GM12878 (cell line): ENCODE results near the gene TSGA10. TPM values are rescaled to one million over a fixed set of nuclear protein-coding genes. Genes with fewer than 3 reads are reported as not detected.

Experiments used
- ATAC-seq: fragments of 200-7000 bp; cut with Tn5 transposase; 3 replicates; pipeline ENCODE4 v1.9.1; 2020; ENCODE audit warnings: mild to moderate bottlenecking, moderate library complexity
- BruUV-seq: library from RNA; stranded (reverse); fragments of 400-500 nt; replicated peaks from 2 replicates; lab custom pipeline; 2021; lab: Mats Ljungman, UMichigan
- CTCF ChIA-PET: fragments of 300-600 bp; sonication (Branson Sonifier 250); formaldehyde crosslinking; extraction: SDS; loops from one replicate; lab custom pipeline; 2021; ENCODE audit warnings: inconsistent platforms; lab: Yijun Ruan, JAX
- POLR2A ChIA-PET: fragments of 350-600 bp; formaldehyde crosslinking; extraction: SDS; loops from one replicate; lab custom pipeline; 2021; ENCODE audit warnings: inconsistent platforms; lab: Charles Lee
- RAD21 ChIA-PET: fragments of 300-600 bp; sonication (Branson Sonifier 250); formaldehyde crosslinking; loops from one replicate; lab custom pipeline; 2023; ENCODE audit warnings: antibody characterized with exemption; ENCODE audit not compliant: unreplicated experiment; lab: Charles Lee
- SMC1A ChIA-PET: fragments of 300-600 bp; sonication (Branson Sonifier 250); formaldehyde crosslinking; loops from one replicate; lab custom pipeline; 2023; ENCODE audit not compliant: unreplicated experiment, uncharacterized antibody; lab: Charles Lee
- DNase-seq: peaks from one replicate; pipeline ENCODE4 v3.0.0-alpha.2; 2011; ENCODE audit warnings: low read depth, low spot score
- FAIRE-seq: peaks from 3 replicates; lab custom pipeline; 2011; peaks lifted over from hg19 to GRCh38; lab: Jason Lieb, UNC
- H2AFZ ChIP-seq: 2 replicates; pipeline ENCODE4 v1.6.0; 2011; ENCODE audit warnings: low read depth, low read length, control low read depth; ENCODE audit not compliant: control insufficient read depth
- H3K27ac ChIP-seq: 2 replicates; pipeline ENCODE4 v1.5.1; 2011; ENCODE audit warnings: control low read depth; ENCODE audit not compliant: control insufficient read depth, insufficient read depth
- H3K27me3 ChIP-seq, 2 experiments: replicated peaks in 1 of 2; 2 replicates each; pipeline versions ENCODE4 v1.6.0 to v1.6.1; 2011; ENCODE audit warnings: low read length in 1 of 2; ENCODE audit not compliant: control insufficient read depth in 2 of 2, insufficient read depth in 2 of 2
- H3K36me3 ChIP-seq, 2 experiments: 2 replicates each; pipeline ENCODE4 v1.5.1; 2011; ENCODE audit warnings: low read length in 1 of 2; ENCODE audit not compliant: control insufficient read depth in 2 of 2, insufficient read depth in 2 of 2
- H3K4me1 ChIP-seq: 2 replicates; pipeline ENCODE4 v1.6.1; 2011; ENCODE audit warnings: mild to moderate bottlenecking, low read length, moderate library complexity, mixed read lengths; ENCODE audit not compliant: control insufficient read depth, insufficient read depth
- H3K4me2 ChIP-seq: 2 replicates; pipeline ENCODE4 v1.6.0; 2011; ENCODE audit warnings: control low read depth; ENCODE audit not compliant: control insufficient read depth, insufficient read depth
- H3K4me3 ChIP-seq: fragments of 200-600 bp; sonication (generic); 2 replicates; pipeline ENCODE4 v1.5.1; 2016
- H3K79me2 ChIP-seq: 2 replicates; pipeline ENCODE4 v1.6.0; 2011; ENCODE audit warnings: low read length; ENCODE audit not compliant: control insufficient read depth, insufficient read depth
- H3K9ac ChIP-seq: 2 replicates; pipeline ENCODE4 v1.8.0; 2011; ENCODE audit warnings: low read length, control low read depth, mixed read lengths; ENCODE audit not compliant: control insufficient read depth, insufficient read depth
- H3K9me3 ChIP-seq: replicated peaks from 3 replicates; pipeline ENCODE4 v1.5.1; 2011; ENCODE audit warnings: mild to moderate bottlenecking, low read length; ENCODE audit not compliant: control insufficient read depth, insufficient read depth
- H4K20me1 ChIP-seq: 2 replicates; pipeline ENCODE4 v1.6.0; 2011; ENCODE audit not compliant: control insufficient read depth, insufficient read depth
- ATF3 ChIP-seq: IDR thresholded peaks from 2 replicates; pipeline ENCODE4 v1.6.1; 2011; ENCODE audit warnings: low read depth, mild to moderate bottlenecking, low read length, moderate library complexity, borderline replicate concordance; ENCODE audit errors: extremely low read depth
- BRCA1 ChIP-seq: IDR thresholded peaks from 2 replicates; pipeline ENCODE4 v1.6.1; 2011; ENCODE audit warnings: low read depth, low read length, improper control_type of control experiment
- CHD1 ChIP-seq: IDR thresholded peaks from 2 replicates; pipeline ENCODE4 v1.6.1; 2012; ENCODE audit warnings: low read depth, low read length, improper control_type of control experiment
- HCFC1 ChIP-seq: fragments of 150-350 bp; IDR thresholded peaks from 2 replicates; pipeline ENCODE4 v1.6.1; 2014; ENCODE audit warnings: low read length
- KDM1A ChIP-seq: fragments of 200-600 bp; sonication (generic); IDR thresholded peaks from 2 replicates; pipeline ENCODE4 v1.6.1; 2016; ENCODE audit warnings: borderline replicate concordance
- PRDM15 ChIP-seq: fragments of 450-650 bp; formaldehyde crosslinking; IDR thresholded peaks from 2 replicates; pipeline ENCODE4 v1.4.0; 2020; ENCODE audit warnings: mild to moderate bottlenecking, moderate library complexity
- SMAD5 ChIP-seq: IDR thresholded peaks from 2 replicates; pipeline ENCODE4 v1.6.1; 2016; ENCODE audit warnings: antibody characterized with exemption, low read depth
- ZNF274 ChIP-seq: IDR thresholded peaks from one replicate; pipeline ENCODE4 v1.8.0; 2011; ENCODE audit not compliant: insufficient read length, insufficient read depth
- WGBS: methylation state at CpG from one replicate; pipeline ENCODE4 v1.1.6; 2016; ENCODE audit warnings: low lambda C conversion rate; ENCODE audit not compliant: insufficient replicate concordance, insufficient coverage; ENCODE audit errors: missing lambda C conversion rate; 5-methylcytosine and 5-hydroxymethylcytosine counted together
- in situ Hi-C: fragments of 300-500 bp; cut with MboI; formaldehyde crosslinking; loops from 9 replicates; pipeline ENCODE4 v1.14.3; 2018; ENCODE audit warnings: mixed read lengths
- intact Hi-C: fragments of 100-400 bp; cut with micrococcal nuclease; formaldehyde crosslinking; loops from one replicate; pipeline ENCODE4 v1.14.2; 2022; ENCODE audit not compliant: unreplicated experiment
- polyA plus RNA-seq, 11 experiments: library from polyadenylated mRNA; depleted of rRNA in 4 of 11; unstranded in 6 of 11; stranded (reverse) in 5 of 11; fragments of >200 nt; fragmentation: Nextera tagmentation in 4 of 11; fragmentation: Illumina TruSeq in 1 of 11; extraction: Ambion mirVana in 4 of 11; extraction: Trizol in 1 of 11; gene quantifications; 1 replicate in 1 of 11; 2 replicates in 10 of 11; pipeline versions ENCODE4 v1.2.1 to v1.2.3, GENCODE V29; 2011 to 2016; ENCODE audit warnings: inconsistent platforms in 2 of 11, missing spikeins in 2 of 11, low read depth in 1 of 11
- total RNA-seq, 4 experiments: library from RNA; depleted of rRNA in 3 of 4; stranded (reverse); fragments of >200 nt in 3 of 4; fragmentation: Illumina TruSeq in 1 of 4; extraction: Trizol in 1 of 4; gene quantifications; 2 replicates each; pipeline versions ENCODE4 v1.2.1 to v1.2.3, GENCODE V29; 2013 to 2021
- TF ChIP-seq, protein P1 (sequence below): fragments of 450-650 bp; IDR thresholded peaks from 2 replicates; pipeline ENCODE4 v1.6.1; 2017; ENCODE audit warnings: mild to moderate bottlenecking, moderate library complexity
- TF ChIP-seq, protein P2 (sequence below): IDR thresholded peaks from 2 replicates; pipeline ENCODE4 v1.6.1; 2011; ENCODE audit warnings: low read depth, low read length, improper control_type of control experiment, borderline replicate concordance
- TF ChIP-seq, protein P3 (sequence below): IDR thresholded peaks from 2 replicates; pipeline ENCODE4 v1.6.1; 2012; ENCODE audit warnings: low read depth, low read length, improper control_type of control experiment

TSGA10 gene
- total and polyA plus RNA-seq, 10 of the 15 experiments (the other 5 are each of a cell fraction or from before 2014, with no cell fraction given) = 5.3 to 13.5 (median 8.6) TPM

DNA sequence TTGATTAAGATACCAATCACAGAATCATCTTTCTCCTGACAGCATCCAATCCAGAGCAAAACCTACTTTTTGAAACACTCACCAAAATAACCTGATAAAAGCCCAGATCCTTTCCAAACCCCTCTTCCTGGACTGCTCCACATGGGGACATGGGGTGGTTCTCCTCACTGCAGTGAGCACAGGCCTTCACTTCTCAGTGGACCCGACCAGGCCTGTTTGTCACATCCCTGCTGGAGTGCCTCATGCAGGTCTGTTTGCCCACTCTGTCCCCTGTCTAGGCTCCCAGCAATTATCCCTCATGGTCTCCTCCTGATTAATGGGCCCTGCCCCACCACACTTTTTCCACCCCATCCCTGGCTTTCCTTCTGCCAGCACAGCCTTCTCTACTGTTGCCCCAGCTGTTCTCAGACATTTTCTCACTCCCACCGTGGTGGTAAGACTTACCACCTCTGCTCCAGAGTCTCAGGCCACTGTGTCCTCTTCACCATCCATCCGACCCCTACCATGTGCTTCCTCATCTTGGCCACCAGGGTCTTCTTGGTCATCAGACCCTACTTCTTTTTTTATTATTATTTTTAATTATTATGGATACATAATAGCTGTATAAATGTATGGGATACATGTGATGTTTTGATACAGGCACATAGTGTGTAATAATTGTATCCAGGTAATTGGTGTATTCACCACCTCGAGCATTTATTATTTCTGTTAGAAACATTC, 47.4 kb upstream of the TSGA10 start:
- in situ Hi-C loops = no loop called here
- no peak for DNase-seq
- no peaks in the 10 kb centered on the region for H3K4me1 ChIP-seq
- intact Hi-C loops = no loop called here
- no peak overlapping the region for H3K27ac ChIP-seq
- SMC1A ChIA-PET = interaction anchor here (1.0 kb wide), 1 partner anchor 11 kb away, joined by 3 read pairs; no protein-coding TSS in a partner anchor
- no peak overlapping the region for H3K4me3 ChIP-seq
- no peak for TF ChIP-seq PRDM15
- no peak for TF ChIP-seq ZNF274
- TF ChIP-seq, protein P1, sequence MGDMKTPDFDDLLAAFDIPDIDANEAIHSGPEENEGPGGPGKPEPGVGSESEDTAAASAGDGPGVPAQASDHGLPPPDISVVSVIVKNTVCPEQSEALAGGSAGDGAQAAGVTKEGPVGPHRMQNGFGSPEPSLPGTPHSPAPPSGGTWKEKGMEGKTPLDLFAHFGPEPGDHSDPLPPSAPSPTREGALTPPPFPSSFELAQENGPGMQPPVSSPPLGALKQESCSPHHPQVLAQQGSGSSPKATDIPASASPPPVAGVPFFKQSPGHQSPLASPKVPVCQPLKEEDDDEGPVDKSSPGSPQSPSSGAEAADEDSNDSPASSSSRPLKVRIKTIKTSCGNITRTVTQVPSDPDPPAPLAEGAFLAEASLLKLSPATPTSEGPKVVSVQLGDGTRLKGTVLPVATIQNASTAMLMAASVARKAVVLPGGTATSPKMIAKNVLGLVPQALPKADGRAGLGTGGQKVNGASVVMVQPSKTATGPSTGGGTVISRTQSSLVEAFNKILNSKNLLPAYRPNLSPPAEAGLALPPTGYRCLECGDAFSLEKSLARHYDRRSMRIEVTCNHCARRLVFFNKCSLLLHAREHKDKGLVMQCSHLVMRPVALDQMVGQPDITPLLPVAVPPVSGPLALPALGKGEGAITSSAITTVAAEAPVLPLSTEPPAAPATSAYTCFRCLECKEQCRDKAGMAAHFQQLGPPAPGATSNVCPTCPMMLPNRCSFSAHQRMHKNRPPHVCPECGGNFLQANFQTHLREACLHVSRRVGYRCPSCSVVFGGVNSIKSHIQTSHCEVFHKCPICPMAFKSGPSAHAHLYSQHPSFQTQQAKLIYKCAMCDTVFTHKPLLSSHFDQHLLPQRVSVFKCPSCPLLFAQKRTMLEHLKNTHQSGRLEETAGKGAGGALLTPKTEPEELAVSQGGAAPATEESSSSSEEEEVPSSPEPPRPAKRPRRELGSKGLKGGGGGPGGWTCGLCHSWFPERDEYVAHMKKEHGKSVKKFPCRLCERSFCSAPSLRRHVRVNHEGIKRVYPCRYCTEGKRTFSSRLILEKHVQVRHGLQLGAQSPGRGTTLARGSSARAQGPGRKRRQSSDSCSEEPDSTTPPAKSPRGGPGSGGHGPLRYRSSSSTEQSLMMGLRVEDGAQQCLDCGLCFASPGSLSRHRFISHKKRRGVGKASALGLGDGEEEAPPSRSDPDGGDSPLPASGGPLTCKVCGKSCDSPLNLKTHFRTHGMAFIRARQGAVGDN = no peak
- TF ChIP-seq, protein P2, sequence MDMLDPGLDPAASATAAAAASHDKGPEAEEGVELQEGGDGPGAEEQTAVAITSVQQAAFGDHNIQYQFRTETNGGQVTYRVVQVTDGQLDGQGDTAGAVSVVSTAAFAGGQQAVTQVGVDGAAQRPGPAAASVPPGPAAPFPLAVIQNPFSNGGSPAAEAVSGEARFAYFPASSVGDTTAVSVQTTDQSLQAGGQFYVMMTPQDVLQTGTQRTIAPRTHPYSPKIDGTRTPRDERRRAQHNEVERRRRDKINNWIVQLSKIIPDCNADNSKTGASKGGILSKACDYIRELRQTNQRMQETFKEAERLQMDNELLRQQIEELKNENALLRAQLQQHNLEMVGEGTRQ = no peak
- TF ChIP-seq ATF3 = no peak
- TF ChIP-seq HCFC1 = no peak
- no peak for TF ChIP-seq BRCA1
- no peak for TF ChIP-seq KDM1A
- TF ChIP-seq SMAD5 = no peak
- TF ChIP-seq, protein P3, sequence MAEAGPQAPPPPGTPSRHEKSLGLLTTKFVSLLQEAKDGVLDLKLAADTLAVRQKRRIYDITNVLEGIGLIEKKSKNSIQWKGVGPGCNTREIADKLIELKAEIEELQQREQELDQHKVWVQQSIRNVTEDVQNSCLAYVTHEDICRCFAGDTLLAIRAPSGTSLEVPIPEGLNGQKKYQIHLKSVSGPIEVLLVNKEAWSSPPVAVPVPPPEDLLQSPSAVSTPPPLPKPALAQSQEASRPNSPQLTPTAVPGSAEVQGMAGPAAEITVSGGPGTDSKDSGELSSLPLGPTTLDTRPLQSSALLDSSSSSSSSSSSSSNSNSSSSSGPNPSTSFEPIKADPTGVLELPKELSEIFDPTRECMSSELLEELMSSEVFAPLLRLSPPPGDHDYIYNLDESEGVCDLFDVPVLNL = no peak
- no peak for TF ChIP-seq CHD1
- H3K36me3 ChIP-seq = peaks cover 1 to 6% of the 10 kb centered on the region in 2 experiments; a peak in 2 of 4 replicates
- FAIRE-seq = no peak
- WGBS = 75% methylated on average over 4 of the region's 4 CpGs
- RAD21 ChIA-PET = no interaction called here
- no peak for ATAC-seq
- no peaks in the 10 kb centered on the region for H3K27me3 ChIP-seq
- no peaks in the 10 kb centered on the region for H3K9me3 ChIP-seq
- POLR2A ChIA-PET = interaction anchor here (0.7 kb wide), 1 partner anchor 13 kb away, joined by 3 read pairs; no protein-coding TSS in a partner anchor
- H3K79me2 ChIP-seq = no peaks in the 10 kb centered on the region
- no TSS peak for BruUV-seq
- no peak overlapping the region for H2AFZ ChIP-seq
- H3K4me2 ChIP-seq = no peak overlapping the region
- H4K20me1 ChIP-seq = no peaks in the 10 kb centered on the region
- no peak overlapping the region for H3K9ac ChIP-seq
- CTCF ChIA-PET = interaction anchor here (0.6 kb wide), 1 partner anchor 208 kb away, joined by 4 read pairs; no protein-coding TSS in a partner anchor
